ENCODE results near the gene PTCD2.
"Not testable (repeated sequence)": the region's sequence is repeated elsewhere in the genome, so short reads cannot be mapped to it uniquely, and the experiment has no call there.

Gene PTCD2

GRCh38 chr5:72319976-72320752, at the start of gene PTCD2, which contains the start of gene MRPS27:
Gene PTCD2, plus strand, starts transcription at chr5:72320373. Its CDS starts 10 bp downstream, at chr5:72320383.
Gene MRPS27, minus strand, starts transcription at chr5:72320240. Its CDS starts 19 bp downstream, at chr5:72320221.
- DNase-seq, result peak; percentile 93 to 94

- DNase-seq, result no peak
These were observed 48.5 kb upstream of the PTCD2 start for GRCh38 chr5:72271702-72272101.

GRCh38 chr5:72272398-72272797, 47.8 kb upstream of the PTCD2 start:
- no peak for DNase-seq

GRCh38 chr5:72273547-72273946, 46.6 kb upstream of the PTCD2 start:
- no peak for DNase-seq

- DNase-seq, result no peak
These were observed 43.9 kb upstream of the PTCD2 start for GRCh38 chr5:72276219-72276752.

- DNase-seq, result no peak
These were observed 39.5 kb upstream of the PTCD2 start for GRCh38 chr5:72280581-72281069.

- no peak for DNase-seq
These were observed 38.8 kb upstream of the PTCD2 start for GRCh38 chr5:72281430-72281763.

- no peak for DNase-seq
These were observed 38.2 kb upstream of the PTCD2 start for GRCh38 chr5:72281764-72282499.

- no peak for DNase-seq
These were observed 37.3 kb upstream of the PTCD2 start for GRCh38 chr5:72282878-72283277.

- no peak for DNase-seq
These were observed 36.8 kb upstream of the PTCD2 start for GRCh38 chr5:72283358-72283757.

GRCh38 chr5:72284559-72285423, 35.4 kb upstream of the PTCD2 start:
- no peak for DNase-seq

- DNase-seq, result no peak
These were observed 34.8 kb upstream of the PTCD2 start for GRCh38 chr5:72285424-72285821.

- no peak for DNase-seq
These were observed 33.4 kb upstream of the PTCD2 start for GRCh38 chr5:72286798-72287197.

- no peak for DNase-seq
These were observed 31.2 kb upstream of the PTCD2 start for GRCh38 chr5:72288924-72289323.

GRCh38 chr5:72290356-72291133, 29.6 kb upstream of the PTCD2 start:
- no peak for DNase-seq

GRCh38 chr5:72291601-72292000, 28.6 kb upstream of the PTCD2 start:
- no peak for DNase-seq

- no peak for DNase-seq
These were observed 27.8 kb upstream of the PTCD2 start for GRCh38 chr5:72292411-72292810.

GRCh38 chr5:72293495-72294055, 26.6 kb upstream of the PTCD2 start:
- DNase-seq, result no peak

- no peak for DNase-seq
These were observed 25.7 kb upstream of the PTCD2 start for GRCh38 chr5:72294473-72294872.

- DNase-seq, result no peak
These were observed 24.6 kb upstream of the PTCD2 start for GRCh38 chr5:72295539-72295938.

GRCh38 chr5:72296256-72296655, 23.9 kb upstream of the PTCD2 start:
- DNase-seq, result no peak

GRCh38 chr5:72298136-72298535, 22.0 kb upstream of the PTCD2 start:
- DNase-seq, result not testable (repeated sequence)
